Tibial artery (tissue), 4 donors: ENCODE data around the gene HSD11B1L.
A peak's percentile ranks its signal among the peaks of the same experiment; 100 is the strongest.

ENCODE experiments used
- DNase-seq, 2 donors: peaks; one replicate each; pipeline ENCODE4 v3.0.0-alpha.2; 2019
- H3K27ac ChIP-seq, 2 donors: fragments of 200-600 bp; sonication (generic) in 1 of 2; 1 replicate in 1 of 2; 2 replicates in 1 of 2; pipeline ENCODE4 v1.5.1; 2018 to 2019; ENCODE audit warnings: mild to moderate bottlenecking in 1 of 2
- H3K27me3 ChIP-seq, 2 donors: fragments of 200-600 bp; sonication (generic) in 1 of 2; one replicate each; pipeline versions ENCODE4 v1.5.1 to v1.6.0; 2016 to 2019
- H3K36me3 ChIP-seq, 3 donors: fragments of 200-600 bp; sonication (generic) in 2 of 3; one replicate each; pipeline ENCODE4 v1.5.1; 2016 to 2019; ENCODE audit warnings: mild to moderate bottlenecking in 2 of 3
- H3K4me1 ChIP-seq, 4 donors: fragments of 200-600 bp; sonication (generic) in 2 of 4; 1 replicate in 3 of 4; 2 replicates in 1 of 4; pipeline ENCODE4 v1.5.1; 2016 to 2019
- H3K4me3 ChIP-seq, 2 donors: fragments of 200-600 bp; sonication (generic) in 1 of 2; 1 replicate in 1 of 2; 2 replicates in 1 of 2; pipeline ENCODE4 v1.5.1; 2018 to 2019; ENCODE audit warnings: mild to moderate bottlenecking in 2 of 2
- H3K9me3 ChIP-seq, 3 donors: fragments of 200-600 bp; sonication (generic) in 1 of 3; one replicate each; pipeline ENCODE4 v1.5.1; 2016 to 2019
- CTCF ChIP-seq, 2 experiments: fragments of 200-600 bp in 1 of 2; fragments of 450-650 bp in 1 of 2; IDR thresholded peaks; one replicate each; pipeline ENCODE4 v1.5.1; 2017 to 2019; ENCODE audit warnings: antibody characterized with exemption in 2 of 2, mild to moderate bottlenecking in 1 of 2, moderate library complexity in 1 of 2
- intact Hi-C: fragments of 100-400 bp; cut with DNase I; formaldehyde crosslinking; loops from one replicate; pipeline ENCODE4 v1.15.0; 2023; ENCODE audit warnings: low total_unique reads

Gene HSD11B1L

GRCh38 chr19:5646703-5647102, 34.1 kb upstream of the HSD11B1L start:
- H3K36me3 ChIP-seq: peaks cover 72 to 89% (median 84%) of the 10 kb centered on the region in 3 donors

GRCh38 chr19:5648464-5648863, 32.4 kb upstream of the HSD11B1L start:
- no peak for TF ChIP-seq CTCF (IDR thresholded peaks at IDR 0.05)
- intact Hi-C loops: no loop called here
- no peaks in the 10 kb centered on the region for H3K9me3 ChIP-seq
- DNase-seq: no peak
- no peak overlapping the region for H3K4me3 ChIP-seq
- H3K36me3 ChIP-seq: peaks cover 78 to 91% (median 85%) of the 10 kb centered on the region in 3 donors
- no peaks in the 10 kb centered on the region for H3K27me3 ChIP-seq
- peaks cover 0 to 2% (median 0%) of the 10 kb centered on the region in 4 donors for H3K4me1 ChIP-seq
- H3K27ac ChIP-seq: no peak overlapping the region

More at GRCh38 chr19:5646703-5647102, 34.1 kb upstream of the HSD11B1L start:
- Histone ChIP-seq H3K9me3 (no peaks in the 10 kb centered on the region), H3K27me3 (no peaks in the 10 kb centered on the region), H3K4me3 (no peak overlapping the region), H3K4me1 (peaks cover 0 to 7% (median 0%) of the 10 kb centered on the region in 4 donors), H3K27ac (no peak overlapping the region)
- no peak for DNase-seq
- no peak for TF ChIP-seq CTCF (IDR thresholded peaks at IDR 0.05)
- intact Hi-C loops: no loop called here

GRCh38 chr19:5651361-5651760, 29.5 kb upstream of the HSD11B1L start:
- Histone ChIP-seq H3K27me3 (no peaks in the 10 kb centered on the region), H3K9me3 (no peaks in the 10 kb centered on the region), H3K27ac (no peak overlapping the region), H3K4me3 (no peak overlapping the region), H3K4me1 (no peaks in the 10 kb centered on the region), H3K36me3 (peaks cover 83 to 93% (median 90%) of the 10 kb centered on the region in 3 donors)
- DNase-seq: no peak
- TF ChIP-seq CTCF (IDR thresholded peaks at IDR 0.05): no peak
- intact Hi-C loops: no loop called here

- DNase-seq: no peak
- H3K9me3 ChIP-seq: no peaks in the 10 kb centered on the region
- H3K27ac ChIP-seq: no peak overlapping the region
- TF ChIP-seq CTCF (IDR thresholded peaks at IDR 0.05): no peak
- H3K36me3 ChIP-seq: peaks cover 83 to 93% (median 90%) of the 10 kb centered on the region in 3 donors
- H3K4me1 ChIP-seq: no peaks in the 10 kb centered on the region
- intact Hi-C loops: no loop called here
- no peak overlapping the region for H3K4me3 ChIP-seq
- H3K27me3 ChIP-seq: no peaks in the 10 kb centered on the region
These were observed 28.6 kb upstream of the HSD11B1L start for GRCh38 chr19:5652261-5652660.

GRCh38 chr19:5654931-5655330, 25.9 kb upstream of the HSD11B1L start:
- Histone ChIP-seq H3K27ac (no peak overlapping the region), H3K4me3 (no peak overlapping the region), H3K4me1 (no peaks in the 10 kb centered on the region), H3K27me3 (no peaks in the 10 kb centered on the region), H3K9me3 (no peaks in the 10 kb centered on the region), H3K36me3 (peaks cover 96 to 100% (median 97%) of the 10 kb centered on the region in 3 donors)
- DNase-seq: peak in 1 of 2 donors; percentile 27
- TF ChIP-seq CTCF (IDR thresholded peaks at IDR 0.05): no peak
- intact Hi-C loops: no loop called here

- intact Hi-C loops: no loop called here
- Histone ChIP-seq H3K27me3 (no peaks in the 10 kb centered on the region), H3K9me3 (no peaks in the 10 kb centered on the region), H3K4me1 (no peaks in the 10 kb centered on the region), H3K27ac (no peak overlapping the region), H3K4me3 (no peak overlapping the region), H3K36me3 (peaks cover 94 to 100% (median 95%) of the 10 kb centered on the region in 3 donors)
- DNase-seq: peak in 1 of 2 donors; percentile 7
- no peak for TF ChIP-seq CTCF (IDR thresholded peaks at IDR 0.05)
These were observed 25.4 kb upstream of the HSD11B1L start for GRCh38 chr19:5655412-5655811.
